Measurements from ENCODE around the gene P2RX3.

DNA sequence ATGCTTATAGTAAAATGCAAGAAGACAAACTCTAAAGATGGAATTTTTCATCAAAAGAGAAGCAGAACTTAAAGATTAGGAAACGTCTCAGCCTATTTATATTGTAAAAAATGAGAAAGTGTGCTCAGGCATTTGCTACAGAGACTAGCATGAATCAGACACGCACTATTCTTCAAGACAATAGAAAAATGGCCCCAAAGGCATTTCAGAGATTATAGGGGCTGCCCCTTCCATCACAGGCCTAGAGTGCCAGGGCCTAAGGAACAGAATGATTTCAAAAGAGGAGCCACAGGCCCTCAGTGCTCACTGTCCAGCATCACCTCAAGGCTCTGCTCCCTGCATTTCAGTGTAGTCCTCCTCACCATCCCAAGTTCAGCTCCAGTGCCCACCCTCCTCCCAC lies 40.9 kb upstream of the P2RX3 start:
- TF ChIP-seq, protein P1, sequence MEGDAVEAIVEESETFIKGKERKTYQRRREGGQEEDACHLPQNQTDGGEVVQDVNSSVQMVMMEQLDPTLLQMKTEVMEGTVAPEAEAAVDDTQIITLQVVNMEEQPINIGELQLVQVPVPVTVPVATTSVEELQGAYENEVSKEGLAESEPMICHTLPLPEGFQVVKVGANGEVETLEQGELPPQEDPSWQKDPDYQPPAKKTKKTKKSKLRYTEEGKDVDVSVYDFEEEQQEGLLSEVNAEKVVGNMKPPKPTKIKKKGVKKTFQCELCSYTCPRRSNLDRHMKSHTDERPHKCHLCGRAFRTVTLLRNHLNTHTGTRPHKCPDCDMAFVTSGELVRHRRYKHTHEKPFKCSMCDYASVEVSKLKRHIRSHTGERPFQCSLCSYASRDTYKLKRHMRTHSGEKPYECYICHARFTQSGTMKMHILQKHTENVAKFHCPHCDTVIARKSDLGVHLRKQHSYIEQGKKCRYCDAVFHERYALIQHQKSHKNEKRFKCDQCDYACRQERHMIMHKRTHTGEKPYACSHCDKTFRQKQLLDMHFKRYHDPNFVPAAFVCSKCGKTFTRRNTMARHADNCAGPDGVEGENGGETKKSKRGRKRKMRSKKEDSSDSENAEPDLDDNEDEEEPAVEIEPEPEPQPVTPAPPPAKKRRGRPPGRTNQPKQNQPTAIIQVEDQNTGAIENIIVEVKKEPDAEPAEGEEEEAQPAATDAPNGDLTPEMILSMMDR (IDR thresholded peaks at IDR 0.05; ENCODE audit: insufficient read depth, low read depth, low read length) = no peak
- no peak for TF ChIP-seq EZH2 (IDR thresholded peaks at IDR 0.05; ENCODE audit: insufficient read depth, low read length)

All from astrocyte (in vitro differentiated cells and primary cell).